Liver (tissue), 9 donors: ENCODE measurements around the gene CHRNB2. TPM values are rescaled to one million over a fixed set of nuclear protein-coding genes. Genes with fewer than 3 reads are reported as not detected.

Experiments
- DNase-seq: peaks from one replicate; pipeline ENCODE4 v3.0.0-alpha.2; 2017; ENCODE audit warnings: low spot score
- H3K27ac ChIP-seq, 2 donors: one replicate each; pipeline ENCODE4 v1.7.0; 2013; ENCODE audit warnings: inconsistent platforms in 2 of 2, low read length in 2 of 2, control low read depth in 1 of 2, low read depth in 1 of 2, mild to moderate bottlenecking in 1 of 2
- H3K27me3 ChIP-seq, 4 donors: one replicate each; pipeline versions ENCODE4 v1.6.1 to v1.7.0; 2013; ENCODE audit warnings: low read length in 3 of 4, inconsistent platforms in 1 of 4, mild to moderate bottlenecking in 1 of 4, moderate library complexity in 1 of 4; ENCODE audit not compliant: control insufficient read depth in 4 of 4, insufficient read depth in 4 of 4
- H3K36me3 ChIP-seq, 4 donors: one replicate each; pipeline versions ENCODE4 v1.6.1 to v1.7.0; 2013; ENCODE audit warnings: low read length in 3 of 4, mild to moderate bottlenecking in 3 of 4, low read depth in 1 of 4, moderate library complexity in 1 of 4; ENCODE audit not compliant: control insufficient read depth in 4 of 4, insufficient read depth in 3 of 4
- H3K4me1 ChIP-seq, 4 donors: one replicate each; pipeline versions ENCODE4 v1.6.1 to v1.7.0; 2013; ENCODE audit warnings: low read length in 3 of 4, mild to moderate bottlenecking in 3 of 4, moderate library complexity in 1 of 4; ENCODE audit not compliant: control insufficient read depth in 4 of 4, insufficient read depth in 4 of 4
- H3K4me3 ChIP-seq, 3 donors: one replicate each; pipeline versions ENCODE4 v1.6.1 to v1.7.0; 2013; ENCODE audit warnings: low read length in 3 of 3, control low read depth in 1 of 3, low read depth in 1 of 3, mild to moderate bottlenecking in 1 of 3
- H3K9ac ChIP-seq, 2 donors: one replicate each; pipeline ENCODE4 v1.7.0; 2013; ENCODE audit warnings: low read length in 2 of 2, mild to moderate bottlenecking in 2 of 2, moderate library complexity in 2 of 2, control low read depth in 1 of 2, low read depth in 1 of 2
- H3K9me3 ChIP-seq, 4 donors: one replicate each; pipeline versions ENCODE4 v1.6.1 to v1.7.0; 2013; ENCODE audit warnings: low read length in 3 of 4; ENCODE audit not compliant: control insufficient read depth in 4 of 4
- ATF3 ChIP-seq: IDR thresholded peaks from 2 replicates; pipeline ENCODE4 v1.6.1; 2016; ENCODE audit warnings: antibody characterized with exemption
- CTCF ChIP-seq: fragments of 150-350 bp; IDR thresholded peaks from 2 replicates; pipeline ENCODE4 v1.5.1; 2017; ENCODE audit warnings: improper control_type of control experiment, low read depth, low read length; ENCODE audit not compliant: missing input control
- EGR1 ChIP-seq, 2 donors: IDR thresholded peaks; 2 replicates each; pipeline ENCODE4 v1.6.1; 2016 to 2018; ENCODE audit warnings: antibody characterized with exemption in 2 of 2, low read depth in 2 of 2
- FOXA1 ChIP-seq: IDR thresholded peaks from 2 replicates; pipeline ENCODE4 v1.6.1; 2016; ENCODE audit warnings: antibody characterized with exemption
- FOXA2 ChIP-seq: IDR thresholded peaks from 2 replicates; pipeline ENCODE4 v1.6.1; 2016; ENCODE audit warnings: antibody characterized with exemption
- GABPA ChIP-seq, 2 donors: IDR thresholded peaks in 1 of 2; conservative IDR thresholded peaks in 1 of 2; 2 replicates each; pipeline ENCODE4 v1.6.1; 2016; ENCODE audit warnings: antibody characterized with exemption in 2 of 2, mild to moderate bottlenecking in 1 of 2, moderate library complexity in 1 of 2
- HNF4A ChIP-seq, 2 donors: conservative IDR thresholded peaks; 2 replicates each; pipeline ENCODE4 v1.6.1; 2016; ENCODE audit warnings: antibody characterized with exemption in 2 of 2, mild to moderate bottlenecking in 2 of 2
- HNF4G ChIP-seq: IDR thresholded peaks from 2 replicates; pipeline ENCODE4 v1.6.1; 2016; ENCODE audit warnings: antibody characterized with exemption
- JUND ChIP-seq, 2 donors: IDR thresholded peaks; 2 replicates each; pipeline ENCODE4 v1.6.1; 2016; ENCODE audit warnings: antibody characterized with exemption in 2 of 2
- MAX ChIP-seq: IDR thresholded peaks from 2 replicates; pipeline ENCODE4 v1.6.1; 2016; ENCODE audit warnings: antibody characterized with exemption
- NR2F2 ChIP-seq: IDR thresholded peaks from 2 replicates; pipeline ENCODE4 v1.6.1; 2016; ENCODE audit warnings: antibody characterized with exemption
- RAD21 ChIP-seq, 2 donors: IDR thresholded peaks; 2 replicates each; pipeline ENCODE4 v1.6.1; 2016; ENCODE audit warnings: antibody characterized with exemption in 2 of 2, mild to moderate bottlenecking in 2 of 2
- REST ChIP-seq: IDR thresholded peaks from 2 replicates; pipeline ENCODE4 v1.6.1; 2016; ENCODE audit warnings: antibody characterized with exemption, mild to moderate bottlenecking
- RXRA ChIP-seq, 2 donors: IDR thresholded peaks; 2 replicates each; pipeline ENCODE4 v1.6.1; 2017 to 2018; ENCODE audit warnings: antibody characterized with exemption in 2 of 2, mild to moderate bottlenecking in 1 of 2
- SP1 ChIP-seq: IDR thresholded peaks from 2 replicates; pipeline ENCODE4 v1.6.1; 2018; ENCODE audit warnings: antibody characterized with exemption, mild to moderate bottlenecking
- TAF1 ChIP-seq: conservative IDR thresholded peaks from 2 replicates; pipeline ENCODE4 v1.6.1; 2016; ENCODE audit warnings: antibody characterized with exemption, mild to moderate bottlenecking
- YY1 ChIP-seq: IDR thresholded peaks from 2 replicates; pipeline ENCODE4 v1.6.1; 2016; ENCODE audit warnings: antibody characterized with exemption, mild to moderate bottlenecking
- ZBTB33 ChIP-seq: IDR thresholded peaks from 2 replicates; pipeline ENCODE4 v1.6.1; 2016; ENCODE audit warnings: antibody characterized with exemption
- WGBS: extraction: QIAGEN DNeasy Blood & Tissue Kit; methylation state at CpG from one replicate; pipeline ENCODE4 v1.1.7; 2013; 5-methylcytosine and 5-hydroxymethylcytosine counted together
- polyA plus RNA-seq, 2 donors: library from polyadenylated mRNA; stranded (reverse) in 1 of 2; unstranded in 1 of 2; fragments of 200-250 nt in 1 of 2; fragments of >200 nt in 1 of 2; fragmentation: Nextera tagmentation in 1 of 2; extraction: Ambion mirVana in 1 of 2; gene quantifications; one replicate each; pipeline versions ENCODE4 v1.2.1 to v1.2.3, GENCODE V29; 2013 to 2015
- total RNA-seq, 2 donors: library from RNA; depleted of rRNA; stranded (reverse); fragments of >200 nt; gene quantifications; one replicate each; pipeline ENCODE4 v1.2.3, GENCODE V29; 2014
- donor health status: healthy.
- donor health status: healthy.
- donor health status: healthy.
- donor health status: healthy.
- donor health status: healthy.

The CHRNB2 gene
- total and polyA plus RNA-seq, 4 donors: under 0.01 to 0.06 (median 0.01) TPM; not detected in 1

- no peak for TF ChIP-seq RXRA (IDR thresholded peaks at IDR 0.05)
- TF ChIP-seq ATF3: no peak
- no peak for TF ChIP-seq HNF4A (conservative IDR thresholded peaks at IDR 0.05)
- no peak for TF ChIP-seq REST
- TF ChIP-seq EGR1 (IDR thresholded peaks at IDR 0.05; ENCODE audit: low read depth in 2 of 2): no peak
- no peak for TF ChIP-seq ZBTB33
- TF ChIP-seq FOXA2: no peak
- no peak for TF ChIP-seq NR2F2
- no peak for TF ChIP-seq FOXA1
- TF ChIP-seq SP1: no peak
- no peak for TF ChIP-seq GABPA (IDR thresholded peaks at IDR 0.05 in 1 of 2, conservative IDR thresholded peaks at IDR 0.05 in 1 of 2)
- no peak for TF ChIP-seq TAF1
- no peak for TF ChIP-seq RAD21 (IDR thresholded peaks at IDR 0.05)
- H3K27me3 ChIP-seq: no peaks in the 10 kb centered on the region
- H3K4me1 ChIP-seq: no peaks in the 10 kb centered on the region
- H3K9ac ChIP-seq: no peak overlapping the region
- peaks cover 31 to 97% (median 95%) of the 10 kb centered on the region in 4 donors for H3K36me3 ChIP-seq
- no peak for DNase-seq
- no peak overlapping the region for H3K27ac ChIP-seq
- 88% methylated on average over 9 of the region's 9 CpGs for WGBS
- H3K9me3 ChIP-seq: no peaks in the 10 kb centered on the region
- H3K4me3 ChIP-seq: no peak overlapping the region
Observed at GRCh38 chr1:154584267-154584994, 16.9 kb downstream of the CHRNB2 start.

- Histone ChIP-seq H3K36me3 (peaks cover 37 to 98% (median 92%) of the 10 kb centered on the region in 4 donors), H3K27me3 (no peaks in the 10 kb centered on the region), H3K9me3 (no peaks in the 10 kb centered on the region), H3K4me3 (no peak overlapping the region), H3K27ac (no peak overlapping the region), H3K9ac (no peak overlapping the region), H3K4me1 (no peaks in the 10 kb centered on the region)
- DNase-seq: no peak
- 93% methylated on average over 10 of the region's 10 CpGs for whole genome bisulfite sequencing
- no peak for TF ChIP-seq MAX
- no peak for TF ChIP-seq CTCF
- TF ChIP-seq REST: no peak
- TF ChIP-seq YY1: no peak
- TF ChIP-seq RXRA (IDR thresholded peaks at IDR 0.05): no peak
- no peak for TF ChIP-seq GABPA (IDR thresholded peaks at IDR 0.05 in 1 of 2, conservative IDR thresholded peaks at IDR 0.05 in 1 of 2)
- no peak for TF ChIP-seq EGR1 (IDR thresholded peaks at IDR 0.05; ENCODE audit: low read depth in 2 of 2)
- no peak for TF ChIP-seq FOXA2
- TF ChIP-seq RAD21 (IDR thresholded peaks at IDR 0.05): no peak
- TF ChIP-seq ZBTB33: no peak
- TF ChIP-seq JUND (IDR thresholded peaks at IDR 0.05): no peak
- TF ChIP-seq HNF4G: no peak
- no peak for TF ChIP-seq FOXA1
Observed at GRCh38 chr1:154586231-154586630, 18.7 kb downstream of the CHRNB2 start.
